GM19397 (cell line): ENCODE data around the gene ARL4D.
"Not testable (repeated sequence)": the region's sequence is repeated elsewhere in the genome, so short reads cannot be mapped to it uniquely, and the experiment has no call there.

ENCODE experiments used
- ATAC-seq: cut with Tn5 transposase; IDR thresholded peaks from one replicate; pipeline ENCODE4 v1.9.1; 2021; ENCODE audit warnings: mild to moderate bottlenecking, moderate library complexity; ENCODE audit not compliant: unreplicated experiment

Gene ARL4D

GRCh38 chr17:43393944-43394482, 4.8 kb upstream of the ARL4D start:
- no peak for ATAC-seq

- not testable (repeated sequence) for ATAC-seq
These were observed 4.1 kb upstream of the ARL4D start for GRCh38 chr17:43394696-43395095.

DNA sequence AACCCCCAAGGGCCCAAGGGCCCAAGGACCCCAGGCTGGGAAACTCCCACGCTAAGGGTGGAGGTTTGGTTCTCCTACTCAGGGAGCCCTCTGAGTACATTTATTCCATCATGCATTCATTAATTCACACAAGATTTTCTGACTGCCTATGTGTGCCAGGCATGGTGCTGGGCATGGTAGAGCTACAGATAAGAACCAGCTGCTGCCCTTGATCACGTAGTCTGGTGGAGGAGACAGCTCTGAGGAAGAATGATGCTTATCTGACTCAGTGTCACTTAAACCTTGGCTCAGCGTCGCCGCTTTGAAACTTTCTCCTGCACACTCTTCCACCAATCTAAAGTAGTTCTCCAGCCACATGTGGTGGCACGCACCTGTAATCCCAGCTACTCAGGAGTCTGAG, 3.6 kb upstream of the ARL4D start:
- ATAC-seq = no peak

DNA sequence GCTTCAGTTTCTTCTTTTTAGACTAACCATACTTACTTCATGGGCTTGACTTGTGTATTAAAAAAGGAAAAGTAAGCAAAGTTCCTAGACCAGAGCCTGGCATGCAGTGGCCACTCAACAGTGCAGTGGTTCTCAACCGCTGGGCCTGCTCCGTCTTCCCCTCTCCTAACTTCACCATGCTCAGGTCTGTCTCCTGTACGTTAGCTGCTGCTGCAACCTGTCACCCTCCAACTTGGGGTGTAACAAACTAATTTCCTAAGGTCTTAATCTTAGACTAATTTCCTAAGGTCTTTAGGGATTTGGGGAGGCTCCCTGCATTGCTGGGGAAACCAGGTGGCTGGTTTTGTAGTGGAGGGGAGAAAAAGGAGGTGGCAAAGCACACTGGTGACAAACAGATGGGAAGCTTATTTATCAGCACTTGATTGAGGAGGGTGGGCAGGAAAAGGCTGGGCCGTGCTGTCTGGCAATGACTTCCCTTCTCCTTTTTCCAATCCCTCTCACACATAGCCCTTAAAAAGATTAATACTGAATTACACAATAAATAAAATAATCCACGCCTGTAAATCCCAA, 2.2 kb upstream of the ARL4D start:
- no peak for ATAC-seq

- no peak for ATAC-seq
These were observed 1.1 kb downstream of the ARL4D start for GRCh38 chr17:43399839-43400328.

DNA sequence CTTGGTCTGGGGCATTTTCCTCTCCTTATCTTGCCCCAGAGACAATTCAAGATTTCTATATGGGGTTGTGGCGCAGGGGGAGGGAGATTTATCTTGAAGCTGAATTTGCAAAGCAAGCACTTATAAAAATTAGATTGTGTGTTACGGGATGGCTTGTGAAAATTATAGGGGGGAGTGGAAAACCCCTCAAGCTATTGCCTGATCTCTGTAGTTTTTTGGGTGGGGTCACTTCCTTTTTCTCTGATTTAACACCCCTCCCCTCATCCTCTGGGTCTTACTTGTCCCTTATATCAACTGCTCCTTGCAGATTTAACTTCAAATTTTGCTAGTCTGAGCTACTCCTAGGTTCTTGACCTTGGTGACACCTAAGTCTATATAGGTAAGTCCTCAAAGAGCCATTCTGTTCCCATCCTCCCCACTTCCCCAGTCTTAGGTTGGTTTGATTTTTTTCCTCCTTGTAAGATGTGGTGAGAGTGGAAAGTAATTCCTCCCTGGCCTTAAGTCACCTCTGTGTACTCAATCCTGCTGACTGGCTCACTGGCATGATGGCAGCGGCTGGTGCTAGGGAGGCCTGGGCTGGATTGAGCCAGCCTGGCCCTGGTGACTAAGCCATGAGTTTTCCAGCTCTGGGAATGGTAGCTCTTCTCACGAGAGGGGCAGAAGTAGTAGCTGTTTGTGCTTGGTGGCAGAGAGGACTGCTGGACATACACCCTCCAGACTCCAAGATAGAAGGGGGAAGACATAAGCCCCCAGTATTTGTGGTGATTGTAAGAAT, 2.3 kb downstream of the ARL4D start:
- no peak for ATAC-seq

DNA sequence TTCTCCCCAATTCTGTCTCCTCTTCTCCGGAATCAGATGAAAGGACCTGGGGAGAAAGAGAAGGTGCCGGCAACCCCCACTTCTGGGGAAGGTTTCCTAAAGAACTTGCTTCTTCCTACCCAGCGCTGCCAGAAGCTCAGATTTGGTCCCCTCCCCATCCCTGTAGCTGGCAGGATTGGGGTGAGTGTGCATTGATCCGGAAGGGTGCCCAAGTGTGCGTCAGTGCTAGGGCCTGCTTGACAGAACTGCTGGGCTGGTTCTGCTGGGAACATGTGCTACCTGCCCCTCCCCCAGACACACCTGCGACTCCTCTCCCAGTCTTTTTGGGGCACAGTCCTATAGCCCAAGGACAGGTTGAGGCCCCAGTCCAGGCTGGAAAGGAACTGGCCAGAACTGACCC, 3.3 kb downstream of the ARL4D start:
- ATAC-seq = no peak

DNA sequence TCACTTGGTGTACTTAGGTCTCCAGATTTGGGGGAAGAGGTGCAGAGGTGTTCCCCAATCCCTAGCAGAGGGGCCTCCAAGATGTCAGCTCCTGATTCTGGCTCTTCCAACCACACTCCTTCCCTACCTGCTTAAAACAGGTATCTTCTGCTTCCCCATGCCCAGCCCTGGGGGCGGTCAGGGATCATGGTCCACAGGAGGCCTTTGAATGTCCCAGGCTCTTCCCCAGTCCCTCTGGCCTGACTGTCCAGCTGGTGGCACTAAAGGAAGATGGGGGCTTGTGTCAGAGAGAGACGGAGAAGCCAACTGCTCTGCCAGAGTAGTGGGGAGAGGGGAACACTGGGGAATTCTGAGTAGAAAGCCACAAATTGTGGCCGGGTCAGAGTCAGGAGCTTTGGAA, 3.8 kb downstream of the ARL4D start:
- no peak for ATAC-seq

DNA sequence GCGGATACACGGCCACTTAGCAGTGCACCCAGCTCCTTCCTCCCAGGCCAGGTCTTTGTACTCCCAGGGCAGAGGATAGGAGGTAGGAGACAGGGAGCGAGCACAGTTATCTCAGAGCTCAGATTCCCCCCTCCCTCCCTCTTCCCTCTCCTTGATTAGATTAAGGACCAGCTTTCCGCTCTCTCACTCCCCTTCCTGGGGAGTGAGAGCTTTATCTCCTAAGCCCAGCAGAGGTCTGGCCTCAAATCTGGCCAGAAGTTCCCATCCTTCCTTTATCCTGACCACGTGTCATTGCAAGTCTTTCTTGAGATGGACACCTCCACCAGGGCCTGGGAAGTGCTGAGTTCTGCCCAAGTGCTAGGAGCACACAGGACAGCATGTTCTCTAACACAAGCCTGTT, 5.1 kb downstream of the ARL4D start:
- ATAC-seq = no peak

- ATAC-seq = no peak
These were observed 7.1 kb downstream of the ARL4D start for GRCh38 chr17:43405861-43406260.

GRCh38 chr17:43406676-43407645, 8.2 kb downstream of the ARL4D start:
- ATAC-seq = no peak

GRCh38 chr17:43409131-43409530, 10.3 kb downstream of the ARL4D start:
- ATAC-seq = no peak

GRCh38 chr17:43410557-43411368, 12.0 kb downstream of the ARL4D start:
- ATAC-seq = no peak

DNA sequence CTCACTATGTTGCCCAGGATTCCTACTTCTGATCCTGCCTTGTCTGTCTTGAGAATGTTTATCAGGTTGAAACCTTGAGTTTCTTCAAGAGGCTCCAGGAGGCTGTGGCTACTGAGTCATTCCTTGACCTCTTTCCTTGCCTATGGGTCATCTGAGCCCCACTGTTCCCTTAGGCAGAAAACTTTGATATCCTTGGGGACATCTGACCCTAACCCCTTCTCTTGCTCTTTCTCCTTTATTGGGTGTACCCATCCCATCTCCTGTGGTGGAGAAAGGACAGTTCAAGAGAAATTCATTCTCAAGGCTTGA, 12.5 kb downstream of the ARL4D start:
- no peak for ATAC-seq

DNA sequence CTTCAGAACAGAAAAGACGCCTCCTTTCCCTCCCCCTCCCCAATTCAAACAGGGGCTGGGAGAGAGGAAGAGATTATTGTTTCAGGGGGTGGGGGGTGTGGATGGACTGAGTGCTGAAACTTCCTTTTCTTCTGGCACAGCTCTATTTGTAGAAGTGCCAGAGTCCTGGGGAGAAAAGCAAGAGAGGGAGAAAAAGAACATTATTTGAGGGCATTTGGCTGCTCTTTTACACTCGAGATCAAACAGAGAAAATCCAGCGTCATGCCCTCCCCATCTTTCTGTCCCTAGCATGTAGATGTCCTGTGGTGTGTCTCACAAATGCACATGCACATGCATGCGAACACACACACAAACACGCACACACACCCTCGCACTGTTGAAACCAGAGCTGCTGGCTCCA, 13.0 kb downstream of the ARL4D start:
- ATAC-seq = no peak

GRCh38 chr17:43412166-43412565, 13.4 kb downstream of the ARL4D start:
- ATAC-seq = no peak

GRCh38 chr17:43416998-43417890, 18.5 kb downstream of the ARL4D start:
- ATAC-seq = no peak

DNA sequence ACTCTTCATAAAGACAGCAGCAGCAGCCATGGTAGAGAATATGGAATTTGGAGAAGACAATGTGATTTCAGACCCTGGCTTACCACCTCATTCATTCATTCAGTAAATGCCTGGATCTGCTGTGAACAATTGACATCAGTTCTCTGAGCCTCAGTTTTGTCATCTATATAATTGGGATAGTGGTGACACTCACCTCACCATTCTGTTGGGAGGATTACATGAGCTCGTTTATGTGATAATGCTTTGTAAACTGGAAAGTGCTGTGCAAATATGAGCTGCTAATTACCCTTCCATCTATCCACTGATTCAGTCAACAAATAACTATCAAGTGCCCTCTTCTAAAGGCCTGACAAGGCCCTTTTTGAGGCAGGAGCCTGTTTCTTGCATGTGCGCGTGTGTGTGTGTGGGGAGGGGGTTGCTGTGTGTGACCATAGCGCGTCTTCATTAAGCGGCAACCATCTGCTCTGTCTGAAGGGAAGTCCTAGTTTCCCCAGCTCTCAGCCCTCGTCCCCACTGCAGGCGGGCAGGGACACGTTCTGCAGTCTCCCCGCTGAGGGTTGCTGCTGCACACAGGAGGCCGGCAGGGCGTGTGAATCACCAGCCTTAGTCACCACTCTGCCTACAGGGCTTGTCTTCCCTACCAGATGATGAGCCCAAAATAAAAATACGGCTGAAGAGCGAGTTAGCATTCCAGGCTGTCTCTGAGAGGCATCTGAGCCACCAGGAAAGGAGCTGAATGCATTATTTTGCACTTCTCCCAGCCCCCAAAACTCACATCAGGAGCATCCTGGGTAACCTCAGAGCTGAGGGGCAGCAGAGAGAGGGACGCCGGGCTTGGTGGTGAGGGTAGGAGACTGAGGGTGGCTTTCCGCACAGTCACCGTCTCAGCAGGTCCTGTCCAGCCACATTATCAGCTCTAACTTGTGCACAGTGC, 19.9 kb downstream of the ARL4D start:
- no peak for ATAC-seq
